GM12874 (cell line): ENCODE data around the gene FRY.

ENCODE experiments used
- CTCF ChIP-seq: IDR thresholded peaks from 2 replicates; pipeline ENCODE4 v1.5.1; 2011; ENCODE audit warnings: low read depth, mild to moderate bottlenecking, control low read depth, low read length, moderate library complexity; ENCODE audit not compliant: insufficient read depth

FRY gene

GRCh38 chr13:32087955-32088747 is 56.6 kb downstream of the FRY start:
- TF ChIP-seq CTCF, result no peak

GRCh38 chr13:32092496-32092895 is 60.9 kb downstream of the FRY start:
- TF ChIP-seq CTCF, result no peak

- no peak for TF ChIP-seq CTCF
Measured at GRCh38 chr13:32093006-32093405, 61.4 kb downstream of the FRY start.

- no peak for TF ChIP-seq CTCF
Measured at GRCh38 chr13:32098272-32098671, 66.7 kb downstream of the FRY start.

GRCh38 chr13:32105653-32106313 is 74.2 kb downstream of the FRY start:
- no peak for TF ChIP-seq CTCF

- TF ChIP-seq CTCF, result no peak
Measured at GRCh38 chr13:32107474-32107873, 75.9 kb downstream of the FRY start.

GRCh38 chr13:32107973-32108372 is 76.4 kb downstream of the FRY start:
- no peak for TF ChIP-seq CTCF
